ENCODE data around the gene HOXA7. TPM values are rescaled to one million over a fixed set of nuclear protein-coding genes. Genes with fewer than 3 reads are reported as not detected.

HOXA7 gene
- polyA plus RNA-seq, 1 donor from 2014 or later, result 1.0 TPM

- no peaks in the 10 kb centered on the region for H3K9me3 Mint-ChIP-seq
- H3K4me3 Mint-ChIP-seq, result peak overlapping the region in 1 of 4 donors; percentile 12
- peaks cover 10% of the 10 kb centered on the region for H3K27me3 Mint-ChIP-seq
- H3K36me3 Mint-ChIP-seq, result no peaks in the 10 kb centered on the region
- H3K4me1 Mint-ChIP-seq, result peaks cover 0 to 2% (median under 1%) of the 10 kb centered on the region in 3 donors
- H3K27ac Mint-ChIP-seq, result peak overlapping the region in 1 of 3 donors; percentile 9
Observed at GRCh38 chr7:27141137-27141922, 15.1 kb downstream of the HOXA7 start.

DNA sequence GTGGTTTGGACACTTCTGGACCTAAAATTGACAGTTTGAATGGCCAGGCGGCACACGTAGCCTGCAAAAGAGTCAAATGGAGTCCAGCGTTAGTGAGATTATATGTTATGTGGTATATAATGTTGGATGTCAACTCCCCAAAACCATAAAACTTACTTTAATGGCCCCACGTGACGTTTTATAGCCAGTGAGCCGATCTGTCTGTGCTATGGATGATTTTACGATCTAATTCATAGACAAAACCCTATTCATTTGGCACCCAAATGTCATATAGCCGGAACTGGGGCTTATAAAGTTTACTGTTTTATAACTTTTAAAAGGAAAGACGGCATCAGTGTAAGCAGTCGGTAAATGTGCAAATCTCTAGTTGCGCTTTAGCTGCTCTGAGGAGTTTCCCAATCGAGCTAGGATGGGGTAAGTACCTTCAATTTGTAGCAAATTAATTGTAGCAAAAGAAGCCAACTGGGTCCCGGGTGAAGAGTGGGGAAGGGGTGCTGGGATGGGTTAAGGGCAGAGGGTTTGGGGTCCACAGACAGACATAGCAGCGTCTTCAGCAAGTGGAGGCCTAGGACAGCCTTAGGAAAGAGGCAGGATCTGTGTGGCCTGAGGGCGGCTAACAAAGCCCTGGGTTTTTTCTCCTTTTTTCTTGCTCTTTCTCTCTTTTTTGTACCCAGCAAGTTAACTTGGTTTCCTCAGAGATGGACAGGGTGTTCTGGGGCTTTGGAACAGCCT lies 16.2 kb downstream of the HOXA7 start:
- Mint-ChIP-seq H3K27me3 (peaks cover 13% of the 10 kb centered on the region), H3K27ac (no peak overlapping the region), H3K9me3 (no peaks in the 10 kb centered on the region), H3K4me1 (peaks cover 0 to 2% (median 0%) of the 10 kb centered on the region in 3 donors), H3K4me3 (no peak overlapping the region), H3K36me3 (no peaks in the 10 kb centered on the region)

- Mint-ChIP-seq H3K9me3 (no peaks in the 10 kb centered on the region), H3K27me3 (peaks cover 18% of the 10 kb centered on the region), H3K36me3 (no peaks in the 10 kb centered on the region), H3K27ac (no peak overlapping the region), H3K4me3 (no peak overlapping the region), H3K4me1 (peaks cover 0 to 5% (median 2%) of the 10 kb centered on the region in 3 donors)
Observed at GRCh38 chr7:27139334-27140125, 16.9 kb downstream of the HOXA7 start.

GRCh38 chr7:27138985-27139333 lies 17.5 kb downstream of the HOXA7 start:
- Mint-ChIP-seq H3K27me3 (peaks cover 22% of the 10 kb centered on the region), H3K4me1 (peaks cover 0 to 5% (median 2%) of the 10 kb centered on the region in 3 donors), H3K36me3 (no peaks in the 10 kb centered on the region), H3K9me3 (no peaks in the 10 kb centered on the region), H3K4me3 (no peak overlapping the region), H3K27ac (no peak overlapping the region)

DNA sequence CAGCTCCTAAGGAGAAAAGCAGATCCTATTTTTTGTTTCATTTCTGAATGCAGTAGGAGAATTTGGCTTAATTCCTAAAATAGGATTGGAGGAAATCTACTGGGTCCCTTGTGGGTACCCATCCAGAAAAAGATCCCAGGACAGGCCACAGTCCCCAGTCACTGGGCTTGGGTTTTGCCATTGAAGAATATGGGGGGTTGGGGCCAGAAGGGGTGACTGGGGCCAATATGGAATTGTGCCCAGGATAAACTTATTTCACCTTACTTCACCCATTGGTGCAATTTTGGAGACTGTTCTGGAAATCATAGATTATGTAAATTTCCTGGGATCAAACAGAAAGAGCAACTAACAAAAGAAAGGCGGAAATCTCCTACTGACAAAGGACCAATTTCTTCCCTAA lies 18.0 kb downstream of the HOXA7 start:
- no peak overlapping the region for H3K4me3 Mint-ChIP-seq
- no peaks in the 10 kb centered on the region for H3K9me3 Mint-ChIP-seq
- H3K27me3 Mint-ChIP-seq, result peaks cover 25% of the 10 kb centered on the region
- no peak overlapping the region for H3K27ac Mint-ChIP-seq
- peaks cover 0 to 5% (median 2%) of the 10 kb centered on the region in 3 donors for H3K4me1 Mint-ChIP-seq
- no peaks in the 10 kb centered on the region for H3K36me3 Mint-ChIP-seq

GRCh38 chr7:27137640-27138315 lies 18.7 kb downstream of the HOXA7 start:
- Mint-ChIP-seq H3K36me3 (no peaks in the 10 kb centered on the region), H3K9me3 (no peaks in the 10 kb centered on the region), H3K27ac (no peak overlapping the region), H3K4me1 (peaks cover 0 to 5% (median 2%) of the 10 kb centered on the region in 3 donors), H3K27me3 (peaks cover 29% of the 10 kb centered on the region), H3K4me3 (no peak overlapping the region)

- Mint-ChIP-seq H3K4me1 (peaks cover 0 to 5% (median 2%) of the 10 kb centered on the region in 3 donors), H3K27ac (peak overlapping the region in 1 of 3 donors; percentile 16), H3K27me3 (peaks cover 33% of the 10 kb centered on the region), H3K9me3 (no peaks in the 10 kb centered on the region), H3K4me3 (no peak overlapping the region), H3K36me3 (no peaks in the 10 kb centered on the region)
Observed at GRCh38 chr7:27134392-27134791, 22.1 kb downstream of the HOXA7 start.

GRCh38 chr7:27133409-27134231 lies 22.9 kb downstream of the HOXA7 start:
- H3K4me1 Mint-ChIP-seq, result peaks cover 2 to 5% (median 3%) of the 10 kb centered on the region in 3 donors

DNA sequence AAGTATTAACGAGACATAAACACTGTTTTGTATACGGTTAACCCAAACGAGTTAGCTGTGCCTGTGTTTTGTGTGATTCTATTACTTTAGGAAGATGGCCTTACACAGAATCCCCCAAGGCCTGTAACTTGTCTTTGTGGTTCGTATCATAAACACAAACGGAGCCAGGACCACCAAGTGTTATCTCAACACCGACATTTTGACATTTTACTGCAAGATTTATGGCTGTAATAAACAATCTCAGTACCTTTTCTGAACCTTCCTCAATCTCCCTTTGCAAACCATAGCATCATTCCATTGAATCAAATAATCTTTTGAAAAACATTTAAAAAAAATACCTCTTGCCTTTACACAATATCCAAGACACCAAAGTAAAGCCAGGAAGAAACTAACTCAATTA lies 23.5 kb downstream of the HOXA7 start:
- Mint-ChIP-seq H3K27ac (no peak overlapping the region), H3K36me3 (no peaks in the 10 kb centered on the region), H3K4me3 (no peak overlapping the region), H3K4me1 (peaks cover 2 to 5% (median 4%) of the 10 kb centered on the region in 3 donors), H3K27me3 (peaks cover 33% of the 10 kb centered on the region), H3K9me3 (no peaks in the 10 kb centered on the region)

More at GRCh38 chr7:27133409-27134231, 22.9 kb downstream of the HOXA7 start:
- no peaks in the 10 kb centered on the region for H3K9me3 Mint-ChIP-seq
- no peak overlapping the region for H3K27ac Mint-ChIP-seq
- H3K27me3 Mint-ChIP-seq, result peaks cover 33% of the 10 kb centered on the region
- H3K4me3 Mint-ChIP-seq, result no peak overlapping the region
- H3K36me3 Mint-ChIP-seq, result no peaks in the 10 kb centered on the region

GRCh38 chr7:27132214-27132613 lies 24.3 kb downstream of the HOXA7 start:
- H3K27ac Mint-ChIP-seq, result peak overlapping the region in 1 of 3 donors; percentile 86
- peaks cover 33% of the 10 kb centered on the region for H3K27me3 Mint-ChIP-seq
- peak overlapping the region in 1 of 4 donors; percentile 75 for H3K4me3 Mint-ChIP-seq
- H3K4me1 Mint-ChIP-seq, result peaks cover 2 to 5% (median 4%) of the 10 kb centered on the region in 3 donors
- no peaks in the 10 kb centered on the region for H3K9me3 Mint-ChIP-seq
- no peaks in the 10 kb centered on the region for H3K36me3 Mint-ChIP-seq

DNA sequence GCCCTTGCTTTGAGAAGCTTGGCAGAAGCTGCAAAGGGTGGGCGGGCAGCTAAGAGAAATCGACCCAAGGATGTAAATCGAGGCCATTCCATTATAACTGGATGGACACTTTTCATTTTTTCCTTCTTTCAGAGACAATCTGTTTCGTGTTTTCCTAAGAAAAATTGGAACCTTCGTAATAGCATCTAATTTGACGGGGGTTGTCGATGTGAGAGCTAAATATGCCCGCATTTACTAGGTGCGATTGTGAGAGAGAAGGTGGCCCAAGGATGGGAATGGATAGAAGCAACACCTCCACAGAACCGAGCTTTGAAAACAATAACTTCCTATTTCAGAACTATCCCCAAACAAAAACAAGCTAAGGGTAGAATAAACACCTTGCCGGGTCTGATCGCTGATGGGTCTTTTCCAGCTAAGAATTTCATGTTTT lies 25.1 kb downstream of the HOXA7 start:
- Mint-ChIP-seq H3K36me3 (no peaks in the 10 kb centered on the region), H3K27ac (peak overlapping the region in 2 of 3 donors; percentile 68 to 86), H3K27me3 (peaks cover 33% of the 10 kb centered on the region)

GRCh38 chr7:27130540-27131389 lies 25.7 kb downstream of the HOXA7 start, which contains the start of gene HOXA4:
Gene HOXA4, minus strand, starts transcription at chr7:27130757. Its CDS starts 24 bp downstream, at chr7:27130733.
- Mint-ChIP-seq H3K4me1 (peaks cover 2 to 5% (median 4%) of the 10 kb centered on the region in 3 donors), H3K36me3 (no peaks in the 10 kb centered on the region), H3K4me3 (peak within 1 kb of the TSS; percentile 75 to 87 (median 76)), H3K27me3 (peaks cover 28% of the 10 kb centered on the region), H3K9me3 (no peaks in the 10 kb centered on the region), H3K27ac (peak within 1 kb of the TSS in 2 of 3 donors; percentile 68 to 86)

More for the DNA sequence above, 25.1 kb downstream of the HOXA7 start:
- H3K4me1 Mint-ChIP-seq, result peaks cover 2 to 5% (median 4%) of the 10 kb centered on the region in 3 donors
- peak overlapping the region; percentile 75 to 87 (median 76) for H3K4me3 Mint-ChIP-seq
- no peaks in the 10 kb centered on the region for H3K9me3 Mint-ChIP-seq

Measured in IgD-negative memory B cell (primary cell).